ENCODE measurements around the gene TMEM198.

The TMEM198 gene

GRCh38 chr2:219557320-219557719 lies 13.5 kb downstream of the TMEM198 start:
- peaks cover 3% of the 10 kb centered on the region for H3K4me1 Mint-ChIP-seq (ENCODE audit: low read depth)
- H3K36me3 Mint-ChIP-seq, result no peaks in the 10 kb centered on the region
- H3K27me3 Mint-ChIP-seq, result peaks cover 15% of the 10 kb centered on the region
- no peaks in the 10 kb centered on the region for H3K9me3 Mint-ChIP-seq (ENCODE audit: low read depth)
- H3K4me3 Mint-ChIP-seq, result no peak overlapping the region
- H3K27ac Mint-ChIP-seq, result no peak overlapping the region

- no peaks in the 10 kb centered on the region for H3K9me3 Mint-ChIP-seq (ENCODE audit: low read depth)
Observed at GRCh38 chr2:219557791-219558785, 14.3 kb downstream of the TMEM198 start.

DNA sequence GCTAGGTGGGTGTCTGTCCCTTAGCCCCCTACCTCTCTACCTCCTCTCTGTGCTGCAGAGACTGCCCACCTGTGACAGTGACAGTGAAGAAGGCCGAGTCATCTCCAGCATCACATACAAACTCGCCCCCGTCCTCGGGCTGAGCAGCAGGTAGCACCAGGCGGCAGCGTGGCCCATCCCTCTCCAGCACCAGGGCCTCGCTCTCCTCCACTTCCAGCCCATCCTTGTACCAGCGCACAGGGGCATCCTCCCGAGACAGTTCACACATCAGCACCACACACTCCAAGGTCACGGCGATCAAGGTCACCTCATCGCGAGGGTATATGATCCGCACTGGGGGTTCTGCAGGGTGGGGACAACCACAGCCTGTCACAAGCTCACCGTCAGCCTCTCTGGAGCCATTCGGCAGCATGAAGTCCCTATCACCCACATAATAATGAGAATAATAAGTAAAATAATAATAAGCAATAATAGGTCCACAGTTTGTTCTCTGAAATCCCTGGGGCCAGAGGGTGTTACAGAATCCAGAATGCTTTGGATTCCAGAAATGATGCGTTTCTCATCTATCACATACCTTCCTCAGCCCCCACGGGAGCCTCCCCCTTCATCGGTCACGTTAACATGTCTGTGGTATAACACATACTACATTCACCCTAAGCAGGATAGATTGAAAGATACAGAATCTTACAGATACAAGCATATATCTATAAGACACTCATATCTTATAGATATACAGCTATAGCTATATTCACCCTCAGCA lies 15.5 kb downstream of the TMEM198 start:
- Mint-ChIP-seq H3K4me1 (ENCODE audit: low read depth) (no peaks in the 10 kb centered on the region), H3K4me3 (no peak overlapping the region), H3K36me3 (no peaks in the 10 kb centered on the region), H3K27me3 (peaks cover 7% of the 10 kb centered on the region), H3K27ac (no peak overlapping the region), H3K9me3 (ENCODE audit: low read depth) (no peaks in the 10 kb centered on the region)

More at GRCh38 chr2:219557791-219558785, 14.3 kb downstream of the TMEM198 start:
- Mint-ChIP-seq H3K27ac (no peak overlapping the region), H3K27me3 (peaks cover 15% of the 10 kb centered on the region), H3K36me3 (no peaks in the 10 kb centered on the region), H3K4me1 (ENCODE audit: low read depth) (peaks cover 3% of the 10 kb centered on the region), H3K4me3 (no peak overlapping the region)

DNA sequence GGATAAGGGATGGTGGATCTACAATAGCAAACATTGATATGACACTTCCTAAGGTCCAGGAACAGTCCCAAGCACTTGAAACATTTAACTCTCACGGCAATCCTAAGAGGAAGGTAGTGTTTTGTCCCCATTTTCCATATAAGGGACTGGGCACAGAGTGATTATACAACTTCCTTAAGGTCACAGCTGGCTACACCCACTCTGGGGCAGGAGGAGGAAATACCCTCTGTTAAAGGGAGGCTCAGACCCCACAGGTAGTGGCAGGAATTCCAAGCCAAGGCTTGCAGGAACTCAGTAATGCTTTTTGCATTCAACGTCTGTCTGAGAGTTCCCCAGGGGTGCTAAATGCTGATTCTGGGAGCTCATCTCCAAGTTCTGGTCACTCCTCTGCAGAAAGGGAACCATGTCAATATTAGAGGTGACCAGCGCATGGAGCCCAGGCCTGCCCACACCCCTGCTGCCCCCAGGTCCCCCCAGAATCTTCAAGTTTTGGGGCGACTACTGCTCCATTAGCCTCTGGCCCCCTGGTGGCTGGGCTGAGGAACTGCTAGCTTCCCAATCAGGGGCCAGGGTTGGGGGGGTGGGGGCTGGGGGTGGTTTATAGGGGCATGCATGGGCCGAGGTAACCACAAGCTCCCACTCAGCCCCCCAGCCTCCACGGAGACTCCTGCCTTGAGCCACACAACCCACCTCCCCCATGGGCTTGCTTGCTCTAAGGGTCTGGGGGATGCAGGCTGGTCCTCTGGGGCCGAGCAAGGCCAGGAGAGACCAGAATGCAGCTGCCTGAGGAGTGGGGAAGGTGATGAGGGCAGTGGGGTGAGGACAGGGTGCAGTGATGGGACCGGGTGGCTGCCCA lies 16.4 kb downstream of the TMEM198 start:
- no peak overlapping the region for H3K27ac Mint-ChIP-seq

DNA sequence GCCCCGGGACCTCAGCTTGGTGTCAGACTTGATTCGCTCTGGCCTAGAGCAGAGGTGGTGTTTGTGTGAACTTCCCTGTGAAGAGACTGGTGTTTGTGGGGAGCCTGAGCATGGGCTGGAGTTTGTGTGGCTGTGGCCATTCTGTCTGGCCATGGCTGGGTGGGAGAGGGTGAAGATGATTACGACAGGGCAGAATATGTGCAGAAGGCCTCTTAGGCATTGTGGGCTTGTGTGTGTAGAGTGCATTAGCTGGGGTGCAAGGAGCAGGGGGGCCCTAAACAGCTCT lies 17.0 kb downstream of the TMEM198 start:
- Mint-ChIP-seq H3K9me3 (ENCODE audit: low read depth) (no peaks in the 10 kb centered on the region), H3K27ac (no peak overlapping the region), H3K36me3 (no peaks in the 10 kb centered on the region), H3K4me1 (ENCODE audit: low read depth) (no peaks in the 10 kb centered on the region), H3K4me3 (no peak overlapping the region), H3K27me3 (peaks cover 3% of the 10 kb centered on the region)

More for the DNA sequence above, 16.4 kb downstream of the TMEM198 start:
- peaks cover 4% of the 10 kb centered on the region for H3K27me3 Mint-ChIP-seq
- H3K4me1 Mint-ChIP-seq (ENCODE audit: low read depth), result no peaks in the 10 kb centered on the region
- no peaks in the 10 kb centered on the region for H3K9me3 Mint-ChIP-seq (ENCODE audit: low read depth)
- no peak overlapping the region for H3K4me3 Mint-ChIP-seq
- H3K36me3 Mint-ChIP-seq, result no peaks in the 10 kb centered on the region

DNA sequence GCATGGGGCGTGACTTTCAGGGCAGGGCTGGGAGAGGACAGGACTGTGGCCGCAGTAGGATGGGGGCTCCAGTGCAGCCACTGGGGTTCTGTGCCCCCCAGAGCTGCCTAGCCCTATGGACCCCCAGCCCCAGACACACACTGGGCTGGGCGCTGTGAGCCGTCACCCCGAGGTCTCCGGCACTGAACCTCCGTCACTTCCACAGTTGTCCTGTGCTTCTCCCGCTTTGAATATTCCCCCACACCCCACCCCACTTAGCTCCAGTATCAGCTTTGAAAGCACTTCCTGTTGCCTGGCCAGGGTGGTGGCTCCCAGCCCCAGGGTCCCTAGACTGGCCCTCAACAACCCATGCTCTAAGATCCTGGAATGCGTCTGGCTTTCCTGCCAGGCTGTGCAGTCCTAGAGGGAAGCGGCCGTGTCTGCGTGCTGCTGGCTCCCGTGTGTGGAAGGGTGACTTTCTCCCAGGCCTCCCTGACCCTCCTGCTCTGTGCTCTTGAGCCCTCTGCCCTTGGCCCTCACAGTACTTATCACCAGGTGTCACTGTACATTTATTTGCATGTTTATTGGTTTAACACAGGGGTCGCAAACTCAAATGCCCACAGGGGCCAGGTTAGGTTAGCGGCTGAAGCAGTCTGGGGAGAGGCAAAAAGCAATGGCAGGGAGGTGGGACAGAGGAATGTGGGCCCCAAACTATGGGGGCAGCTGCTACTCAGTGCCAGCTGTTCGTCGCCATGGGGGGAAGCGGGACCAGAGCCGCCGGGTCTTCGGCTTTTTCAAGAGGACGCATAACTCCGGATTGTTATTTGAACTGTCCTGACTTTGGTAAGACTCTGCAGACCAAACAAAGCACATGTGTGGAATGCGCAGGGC lies 17.6 kb downstream of the TMEM198 start:
- Mint-ChIP-seq H3K9me3 (ENCODE audit: low read depth) (no peaks in the 10 kb centered on the region), H3K27ac (no peak overlapping the region), H3K36me3 (no peaks in the 10 kb centered on the region), H3K4me3 (no peak overlapping the region), H3K4me1 (ENCODE audit: low read depth) (no peaks in the 10 kb centered on the region), H3K27me3 (peaks cover 4% of the 10 kb centered on the region)

GRCh38 chr2:219562049-219563020 lies 18.5 kb downstream of the TMEM198 start:
- H3K4me3 Mint-ChIP-seq, result no peak overlapping the region
- H3K27me3 Mint-ChIP-seq, result peaks cover 7% of the 10 kb centered on the region
- no peaks in the 10 kb centered on the region for H3K36me3 Mint-ChIP-seq
- no peak overlapping the region for H3K27ac Mint-ChIP-seq
- H3K4me1 Mint-ChIP-seq (ENCODE audit: low read depth), result no peaks in the 10 kb centered on the region
- no peaks in the 10 kb centered on the region for H3K9me3 Mint-ChIP-seq (ENCODE audit: low read depth)

- H3K4me3 Mint-ChIP-seq, result no peak overlapping the region
- no peaks in the 10 kb centered on the region for H3K9me3 Mint-ChIP-seq (ENCODE audit: low read depth)
- no peaks in the 10 kb centered on the region for H3K4me1 Mint-ChIP-seq (ENCODE audit: low read depth)
- peaks cover 11% of the 10 kb centered on the region for H3K27me3 Mint-ChIP-seq
- no peak overlapping the region for H3K27ac Mint-ChIP-seq
- no peaks in the 10 kb centered on the region for H3K36me3 Mint-ChIP-seq
Observed at GRCh38 chr2:219563271-219563928, 19.6 kb downstream of the TMEM198 start.

DNA sequence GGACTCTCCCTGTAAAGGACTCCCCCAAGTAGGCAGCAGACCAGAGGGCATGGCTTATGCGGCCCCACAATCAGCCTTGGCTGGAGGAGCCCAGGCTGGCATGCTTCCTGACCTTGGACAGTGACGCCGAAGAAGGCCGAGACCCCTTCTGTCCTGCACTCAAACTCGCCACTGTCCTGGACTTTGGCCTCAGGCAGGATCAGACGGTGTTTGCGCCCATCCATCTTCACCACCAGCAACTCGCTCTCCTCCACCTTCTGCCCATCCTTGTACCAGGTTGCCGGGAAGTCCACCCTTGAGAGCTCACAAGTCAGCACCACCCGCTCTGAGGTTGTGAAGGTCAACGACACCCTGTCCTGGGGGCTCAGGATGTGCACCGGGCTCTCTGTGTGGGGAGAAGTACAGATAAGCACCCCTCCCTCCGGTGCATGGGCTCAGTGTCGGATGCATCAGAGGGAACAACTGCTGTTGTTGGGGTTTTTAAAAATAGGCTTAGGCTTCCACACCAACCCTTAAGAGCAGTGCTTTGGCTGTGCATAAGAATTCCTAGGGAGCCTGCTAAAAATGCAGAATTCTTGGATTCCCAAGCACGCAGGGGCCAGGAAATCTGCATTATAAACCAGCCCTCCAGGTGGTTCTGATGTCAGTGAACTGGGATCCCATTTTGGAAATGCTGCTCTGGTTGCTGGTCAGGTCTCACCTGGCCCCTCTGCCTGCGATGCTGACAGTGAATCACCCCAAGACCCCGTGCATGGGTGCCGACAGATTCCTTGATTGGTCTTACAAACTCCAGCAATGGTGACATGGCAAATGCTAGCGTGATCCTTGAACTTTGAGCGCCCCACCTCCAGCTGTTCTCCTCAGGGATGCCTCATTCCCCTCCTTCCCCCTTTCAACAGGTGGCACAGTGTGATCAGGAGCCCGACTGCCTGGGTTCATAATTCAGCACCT lies 21.6 kb downstream of the TMEM198 start:
- Mint-ChIP-seq H3K27me3 (peaks cover 17% of the 10 kb centered on the region), H3K4me1 (ENCODE audit: low read depth) (no peaks in the 10 kb centered on the region), H3K27ac (no peak overlapping the region), H3K9me3 (ENCODE audit: low read depth) (no peaks in the 10 kb centered on the region), H3K4me3 (no peak overlapping the region), H3K36me3 (no peaks in the 10 kb centered on the region)

DNA sequence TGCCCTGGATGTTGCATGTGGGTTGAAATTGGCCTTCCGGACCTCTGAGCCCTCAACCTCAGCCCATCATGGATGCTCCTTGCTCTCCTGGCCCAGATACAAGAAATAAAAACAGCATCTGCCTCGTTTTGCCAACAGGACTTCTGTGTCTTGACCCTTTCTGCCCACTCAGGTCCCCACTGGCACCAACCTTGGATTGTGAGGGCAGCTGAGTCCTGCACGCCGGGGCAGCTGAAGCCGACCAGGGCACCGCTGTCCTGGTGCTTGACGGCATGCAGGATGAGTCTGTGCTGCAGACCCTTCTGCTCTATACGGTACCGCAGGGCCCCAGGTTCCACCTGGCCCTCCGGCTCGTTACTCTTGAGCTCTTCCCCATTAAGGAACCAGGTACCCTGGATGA lies 22.8 kb downstream of the TMEM198 start:
- no peaks in the 10 kb centered on the region for H3K36me3 Mint-ChIP-seq
- no peak overlapping the region for H3K27ac Mint-ChIP-seq
- H3K27me3 Mint-ChIP-seq, result peaks cover 17% of the 10 kb centered on the region
- no peaks in the 10 kb centered on the region for H3K4me1 Mint-ChIP-seq (ENCODE audit: low read depth)
- H3K4me3 Mint-ChIP-seq, result no peak overlapping the region
- H3K9me3 Mint-ChIP-seq (ENCODE audit: low read depth), result no peaks in the 10 kb centered on the region

GRCh38 chr2:219567131-219567530 lies 23.3 kb downstream of the TMEM198 start:
- H3K27ac Mint-ChIP-seq, result no peak overlapping the region
- no peaks in the 10 kb centered on the region for H3K4me1 Mint-ChIP-seq (ENCODE audit: low read depth)
- H3K27me3 Mint-ChIP-seq, result peaks cover 21% of the 10 kb centered on the region
- no peaks in the 10 kb centered on the region for H3K36me3 Mint-ChIP-seq
- H3K9me3 Mint-ChIP-seq (ENCODE audit: low read depth), result no peaks in the 10 kb centered on the region
- no peak overlapping the region for H3K4me3 Mint-ChIP-seq

DNA sequence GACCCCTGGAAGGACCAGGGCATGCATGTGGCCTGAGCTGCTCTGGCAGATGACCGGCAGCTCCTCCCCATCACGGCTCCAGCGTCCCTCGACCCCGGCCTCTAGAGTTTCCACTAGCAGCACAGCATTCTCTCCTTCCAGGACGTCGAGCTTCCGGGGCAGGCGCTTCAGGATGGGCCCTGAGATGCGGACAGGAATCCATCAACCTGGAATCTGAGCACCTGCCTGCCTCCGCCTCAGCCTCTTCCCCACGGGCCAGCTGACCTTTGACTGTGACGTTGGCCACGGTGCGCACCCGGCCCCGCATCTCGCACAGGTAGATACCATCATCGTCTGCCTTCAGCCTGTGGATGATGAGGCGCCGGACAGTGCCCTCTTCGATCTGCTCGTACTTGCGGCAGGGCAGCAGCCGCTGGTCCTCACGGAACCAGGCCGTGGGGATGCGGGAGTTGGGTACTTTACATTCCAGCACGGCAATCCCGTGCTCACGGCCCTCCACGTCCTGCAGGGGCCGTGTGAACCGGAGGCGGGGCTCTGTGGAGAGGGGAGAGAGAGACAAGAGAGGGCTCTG lies 24.0 kb downstream of the TMEM198 start:
- Mint-ChIP-seq H3K27ac (no peak overlapping the region), H3K9me3 (ENCODE audit: low read depth) (no peaks in the 10 kb centered on the region), H3K4me1 (ENCODE audit: low read depth) (no peaks in the 10 kb centered on the region), H3K36me3 (no peaks in the 10 kb centered on the region), H3K27me3 (peaks cover 22% of the 10 kb centered on the region), H3K4me3 (no peak overlapping the region)
